Esophagus mucosa (tissue), 1 donor: ENCODE data around the gene RAD51B. TPM values are rescaled to one million over a fixed set of nuclear protein-coding genes. Genes with fewer than 3 reads are reported as not detected.
"Not testable (repeated sequence)": the region's sequence is repeated elsewhere in the genome, so short reads cannot be mapped to it uniquely, and the experiment has no call there.

Experiments used
- ATAC-seq: fragments of 200-7000 bp; cut with Tn5 transposase; one replicate; pipeline ENCODE4 v1.9.1; 2020
- total RNA-seq: library from RNA; stranded (reverse); gene quantifications from one replicate; pipeline ENCODE4 v1.2.4, GENCODE V29; 2023
- donor health status: DM: yes; HTN: yes; CAD: no.

The RAD51B gene
- total RNA-seq, 1 donor from 2014 or later: 12.2 TPM

GRCh38 chr14:68186500-68187276, 367.1 kb downstream of the RAD51B start:
- not testable (repeated sequence) for ATAC-seq

GRCh38 chr14:68188174-68188573, 368.6 kb downstream of the RAD51B start:
- no peak for ATAC-seq

GRCh38 chr14:68190032-68190431, 370.5 kb downstream of the RAD51B start:
- no peak for ATAC-seq

GRCh38 chr14:68191567-68192321, 372.2 kb downstream of the RAD51B start:
- ATAC-seq: peak; percentile 100

GRCh38 chr14:68192935-68193334, 373.4 kb downstream of the RAD51B start:
- no peak for ATAC-seq

GRCh38 chr14:68193970-68194681, 374.5 kb downstream of the RAD51B start:
- ATAC-seq: no peak

- no peak for ATAC-seq
These were observed 375.5 kb downstream of the RAD51B start for GRCh38 chr14:68195126-68195525.

- ATAC-seq: no peak
These were observed 379.3 kb downstream of the RAD51B start for GRCh38 chr14:68198713-68199495.

GRCh38 chr14:68199554-68200151, 380.1 kb downstream of the RAD51B start:
- peak; percentile 15 for ATAC-seq

- no peak for ATAC-seq
These were observed 384.3 kb downstream of the RAD51B start for GRCh38 chr14:68203871-68204270.

GRCh38 chr14:68208218-68208617, 388.6 kb downstream of the RAD51B start:
- no peak for ATAC-seq

GRCh38 chr14:68208626-68209317, 389.2 kb downstream of the RAD51B start:
- no peak for ATAC-seq

GRCh38 chr14:68210729-68211299, 391.2 kb downstream of the RAD51B start:
- ATAC-seq: peak; percentile 72

GRCh38 chr14:68211421-68211820, 391.8 kb downstream of the RAD51B start:
- no peak for ATAC-seq

GRCh38 chr14:68211886-68212285, 392.3 kb downstream of the RAD51B start:
- ATAC-seq: no peak

- no peak for ATAC-seq
These were observed 392.8 kb downstream of the RAD51B start for GRCh38 chr14:68212361-68212760.

GRCh38 chr14:68214431-68214830, 394.9 kb downstream of the RAD51B start:
- no peak for ATAC-seq

- peak; percentile 44 for ATAC-seq
These were observed 396.1 kb downstream of the RAD51B start for GRCh38 chr14:68215629-68216028.

GRCh38 chr14:68216079-68216478, 396.5 kb downstream of the RAD51B start:
- ATAC-seq: peak; percentile 43

GRCh38 chr14:68216957-68217356, 397.4 kb downstream of the RAD51B start:
- no peak for ATAC-seq

GRCh38 chr14:68217791-68218340, 398.3 kb downstream of the RAD51B start:
- no peak for ATAC-seq
